ENCODE measurements around the gene GNAS.
"Not testable (repeated sequence)": the region's sequence is repeated elsewhere in the genome, so short reads cannot be mapped to it uniquely, and the experiment has no call there.

The GNAS gene

DNA sequence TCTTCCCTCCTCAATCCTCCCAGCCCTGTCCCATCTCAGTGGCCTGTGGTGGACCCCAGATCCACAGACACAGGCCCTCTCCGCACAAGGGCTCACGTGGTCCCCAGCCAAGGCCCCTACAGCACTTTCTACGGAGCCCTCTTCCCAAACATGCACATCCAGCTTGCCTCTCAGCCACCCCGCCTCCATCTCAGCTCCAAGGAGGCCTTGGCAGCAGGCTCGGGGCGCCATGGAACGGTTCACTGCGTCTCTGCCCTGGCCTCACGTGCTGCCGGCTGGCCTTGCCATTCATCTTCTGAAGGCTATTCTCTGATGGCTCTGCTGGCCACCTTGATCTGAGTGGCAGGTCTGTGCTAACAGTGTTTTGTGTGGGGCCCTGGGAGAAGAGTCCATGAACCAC lies 34.8 kb upstream of the GNAS start:
- Histone ChIP-seq H3K36me3 (ENCODE audit: control insufficient read depth, low read depth, low read length) (no peaks in the 10 kb centered on the region), H3K27me3 (ENCODE audit: control insufficient read depth, insufficient read depth, low read length) (no peaks in the 10 kb centered on the region), H3K9ac (ENCODE audit: low read length) (no peak overlapping the region), H3K4me3 (ENCODE audit: low read length) (no peak overlapping the region), H3K4me1 (ENCODE audit: control insufficient read depth, low read depth, low read length) (no peaks in the 10 kb centered on the region), H3K27ac (ENCODE audit: low read length) (no peak overlapping the region), H3K9me3 (ENCODE audit: control insufficient read depth, low read depth, low read length) (no peaks in the 10 kb centered on the region)

DNA sequence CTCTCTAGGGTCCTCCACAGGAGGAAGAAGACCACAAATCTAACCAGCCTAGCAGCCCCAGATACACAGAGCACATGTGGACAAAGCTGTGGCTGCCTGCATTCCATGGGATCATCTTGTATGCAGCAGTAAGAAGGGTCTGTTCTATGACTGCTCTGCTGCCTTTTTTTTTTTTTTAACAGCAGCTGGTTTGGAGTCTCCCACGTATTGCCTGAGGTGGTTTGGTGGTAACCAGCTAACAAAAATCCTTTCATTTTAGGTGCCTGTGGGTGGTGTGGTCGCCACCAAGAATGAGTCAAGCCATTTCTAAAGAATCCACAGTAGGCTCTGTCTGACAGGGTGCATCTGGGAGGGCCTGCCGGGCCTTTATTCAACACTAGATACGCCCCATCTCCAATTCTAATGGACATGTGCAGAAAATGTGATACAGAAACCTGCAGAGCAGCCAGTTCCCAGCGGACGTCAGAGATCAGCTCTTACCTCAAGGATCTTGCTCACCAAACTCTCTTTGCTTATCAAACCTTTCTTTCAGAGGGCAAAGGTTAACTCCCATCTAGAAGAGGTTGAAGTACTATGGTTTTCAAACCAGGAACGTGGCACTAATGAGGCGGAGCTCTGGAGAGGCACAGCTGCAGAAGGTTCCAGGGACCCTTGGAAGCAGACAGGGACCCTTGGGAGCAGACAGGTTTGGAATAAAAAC lies 33.8 kb upstream of the GNAS start:
- no peaks in the 10 kb centered on the region for H3K36me3 ChIP-seq (ENCODE audit: control insufficient read depth, low read depth, low read length)
- no peak overlapping the region for H3K9ac ChIP-seq (ENCODE audit: low read length)

DNA sequence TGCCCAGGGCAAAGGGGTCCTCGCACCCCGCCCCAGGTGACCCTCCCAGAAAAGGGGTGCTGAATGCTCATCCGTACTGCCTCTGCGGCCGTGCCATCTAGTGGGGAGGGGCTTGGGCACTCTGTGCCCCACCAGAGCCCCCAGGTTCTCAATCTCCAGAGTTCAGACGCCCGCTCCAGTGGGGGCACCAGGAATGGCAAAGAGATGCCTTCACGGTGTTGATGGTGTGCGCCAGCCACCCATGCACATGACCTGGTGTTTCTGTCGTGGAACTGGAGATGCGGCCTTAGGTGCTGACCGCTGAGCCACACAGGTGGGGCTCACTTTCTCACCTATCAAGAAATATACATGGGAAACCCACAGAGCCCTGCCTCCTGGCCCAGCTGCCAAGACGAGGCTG lies 32.6 kb upstream of the GNAS start:
- H3K4me1 ChIP-seq (ENCODE audit: control insufficient read depth, low read depth, low read length), result no peaks in the 10 kb centered on the region
- no peak overlapping the region for H3K4me3 ChIP-seq (ENCODE audit: low read length)
- no peak overlapping the region for H3K9ac ChIP-seq (ENCODE audit: low read length)
- H3K9me3 ChIP-seq (ENCODE audit: control insufficient read depth, low read depth, low read length), result no peaks in the 10 kb centered on the region
- H3K27ac ChIP-seq (ENCODE audit: low read length), result no peak overlapping the region
- no peaks in the 10 kb centered on the region for H3K27me3 ChIP-seq (ENCODE audit: control insufficient read depth, insufficient read depth, low read length)
- no peaks in the 10 kb centered on the region for H3K36me3 ChIP-seq (ENCODE audit: control insufficient read depth, low read depth, low read length)

More for the DNA sequence above, 33.8 kb upstream of the GNAS start:
- Histone ChIP-seq H3K4me1 (ENCODE audit: control insufficient read depth, low read depth, low read length) (no peaks in the 10 kb centered on the region), H3K9me3 (ENCODE audit: control insufficient read depth, low read depth, low read length) (no peaks in the 10 kb centered on the region), H3K27ac (ENCODE audit: low read length) (no peak overlapping the region), H3K4me3 (ENCODE audit: low read length) (no peak overlapping the region), H3K27me3 (ENCODE audit: control insufficient read depth, insufficient read depth, low read length) (no peaks in the 10 kb centered on the region)

DNA sequence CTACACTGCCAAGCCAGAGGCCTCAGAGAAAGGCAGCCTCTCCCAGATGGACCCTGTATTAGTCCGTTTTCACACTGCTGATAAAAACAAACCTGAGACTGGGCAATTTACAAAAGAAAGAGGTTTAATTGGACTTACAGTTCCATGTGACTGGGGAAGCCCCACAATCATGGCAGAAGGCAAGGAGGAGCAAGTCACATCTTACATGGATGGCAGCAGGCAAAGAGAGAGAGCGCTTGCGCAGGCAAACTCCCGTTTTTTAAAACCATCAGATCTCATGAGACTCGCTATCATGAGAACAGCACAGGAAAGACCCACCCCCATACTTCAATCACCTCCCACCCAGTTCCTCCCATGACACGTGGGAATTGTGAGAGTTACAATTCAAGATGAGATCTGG lies 32.0 kb upstream of the GNAS start:
- H3K27ac ChIP-seq (ENCODE audit: low read length); H3K9ac ChIP-seq (ENCODE audit: low read length); H3K36me3 ChIP-seq (ENCODE audit: control insufficient read depth, low read depth, low read length); H3K9me3 ChIP-seq (ENCODE audit: control insufficient read depth, low read depth, low read length); H3K4me1 ChIP-seq (ENCODE audit: control insufficient read depth, low read depth, low read length); H3K27me3 ChIP-seq (ENCODE audit: control insufficient read depth, insufficient read depth, low read length); H3K4me3 ChIP-seq (ENCODE audit: low read length): not testable (repeated sequence)

DNA sequence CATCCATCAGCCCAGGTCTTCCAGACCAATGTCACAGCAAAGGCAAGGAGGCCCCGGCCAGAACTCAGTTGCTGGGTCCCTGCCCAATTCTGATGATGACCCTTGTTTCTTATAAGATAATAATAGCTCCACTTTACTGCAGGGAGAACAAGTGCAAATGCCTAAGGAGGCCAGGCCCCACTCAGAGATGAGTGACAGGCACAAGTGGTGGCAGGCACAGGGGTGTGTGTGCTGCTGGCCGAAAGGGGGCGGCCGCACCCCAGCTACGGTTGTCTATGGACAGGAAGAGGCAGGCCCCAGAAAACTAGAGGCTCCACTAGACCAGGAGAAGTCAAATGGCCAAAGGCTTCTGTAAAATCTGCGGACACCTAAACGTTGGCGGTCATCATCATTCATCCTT lies 30.4 kb upstream of the GNAS start:
- H3K9me3 ChIP-seq (ENCODE audit: control insufficient read depth, low read depth, low read length), result no peaks in the 10 kb centered on the region
- H3K4me3 ChIP-seq (ENCODE audit: low read length), result no peak overlapping the region
- H3K4me1 ChIP-seq (ENCODE audit: control insufficient read depth, low read depth, low read length), result no peaks in the 10 kb centered on the region
- no peak overlapping the region for H3K27ac ChIP-seq (ENCODE audit: low read length)
- no peaks in the 10 kb centered on the region for H3K36me3 ChIP-seq (ENCODE audit: control insufficient read depth, low read depth, low read length)
- H3K9ac ChIP-seq (ENCODE audit: low read length), result no peak overlapping the region
- no peaks in the 10 kb centered on the region for H3K27me3 ChIP-seq (ENCODE audit: control insufficient read depth, insufficient read depth, low read length)

DNA sequence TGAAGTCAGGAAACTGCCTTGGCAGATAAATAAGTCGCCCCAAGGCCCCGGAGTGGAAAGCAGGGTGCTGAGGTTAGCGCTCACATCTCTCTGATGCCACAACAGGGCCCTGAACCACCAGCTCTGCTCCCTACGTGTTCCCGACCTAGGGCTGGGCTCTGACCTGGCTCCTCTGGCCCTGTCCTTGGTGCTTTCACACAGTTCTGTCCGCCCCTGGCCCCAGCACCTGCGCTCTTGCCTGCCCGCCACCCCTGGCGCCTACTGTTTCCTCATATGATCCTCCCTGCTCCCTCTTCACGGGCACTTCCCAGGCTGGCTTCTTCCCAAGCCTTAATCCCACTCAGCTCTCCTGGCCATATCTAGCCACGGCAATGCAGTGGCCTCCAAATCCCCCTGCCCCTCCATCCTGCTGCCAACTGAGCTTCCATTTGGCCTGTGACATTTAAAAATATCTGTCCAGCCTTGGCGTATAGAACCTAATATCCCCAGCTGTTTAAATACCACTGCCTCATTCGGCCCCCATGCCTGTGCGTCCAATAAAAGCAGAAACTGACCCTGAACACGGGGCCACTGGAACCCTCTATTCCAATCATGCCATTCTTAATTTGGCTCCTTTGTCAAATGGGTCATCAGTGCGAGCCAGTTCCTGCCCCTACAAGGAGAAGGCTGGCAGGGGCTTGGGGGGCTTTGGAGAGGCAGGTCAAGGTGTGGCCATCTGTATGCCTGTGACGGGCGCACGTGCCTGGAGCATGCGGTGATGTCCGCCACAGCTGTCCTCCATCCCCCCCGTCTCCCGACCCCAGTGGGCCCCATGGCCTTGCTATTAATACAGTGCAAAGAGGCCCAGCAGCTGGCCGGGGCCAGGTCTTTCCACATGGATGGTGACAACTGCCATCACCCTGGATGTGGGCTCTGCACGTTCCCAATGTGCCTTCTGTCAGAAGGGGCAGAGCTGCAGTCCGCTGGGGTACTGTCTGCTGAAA lies 29.5 kb upstream of the GNAS start:
- H3K27ac ChIP-seq (ENCODE audit: low read length), result no peak overlapping the region
- no peak overlapping the region for H3K4me3 ChIP-seq (ENCODE audit: low read length)
- H3K4me1 ChIP-seq (ENCODE audit: control insufficient read depth, low read depth, low read length), result no peaks in the 10 kb centered on the region
- H3K9ac ChIP-seq (ENCODE audit: low read length), result no peak overlapping the region
- no peaks in the 10 kb centered on the region for H3K36me3 ChIP-seq (ENCODE audit: control insufficient read depth, low read depth, low read length)
- no peaks in the 10 kb centered on the region for H3K27me3 ChIP-seq (ENCODE audit: control insufficient read depth, insufficient read depth, low read length)
- H3K9me3 ChIP-seq (ENCODE audit: control insufficient read depth, low read depth, low read length), result no peaks in the 10 kb centered on the region

DNA sequence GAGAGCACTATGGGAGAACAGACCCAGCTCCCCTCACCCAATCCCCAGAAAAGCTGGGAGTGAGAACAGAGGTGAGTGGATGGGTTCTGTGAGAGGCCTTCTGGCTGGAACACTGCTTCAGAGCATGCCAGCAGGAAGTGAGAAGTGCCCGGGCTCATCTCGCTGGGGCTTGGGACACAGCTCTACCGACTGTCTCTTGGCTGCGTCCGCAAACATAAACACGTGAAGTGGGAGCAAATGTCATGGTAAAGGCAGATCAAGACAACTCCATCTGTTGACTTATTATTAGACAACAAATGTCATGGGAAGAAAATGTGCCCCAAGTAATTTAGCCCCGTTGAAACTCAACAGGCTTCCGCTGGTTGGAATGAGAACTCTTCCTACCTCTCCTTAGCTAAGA lies 27.7 kb upstream of the GNAS start:
- Histone ChIP-seq H3K9ac (ENCODE audit: low read length) (no peak overlapping the region), H3K9me3 (ENCODE audit: control insufficient read depth, low read depth, low read length) (no peaks in the 10 kb centered on the region), H3K27ac (ENCODE audit: low read length) (no peak overlapping the region), H3K36me3 (ENCODE audit: control insufficient read depth, low read depth, low read length) (no peaks in the 10 kb centered on the region), H3K27me3 (ENCODE audit: control insufficient read depth, insufficient read depth, low read length) (no peaks in the 10 kb centered on the region), H3K4me1 (ENCODE audit: control insufficient read depth, low read depth, low read length) (no peaks in the 10 kb centered on the region), H3K4me3 (ENCODE audit: low read length) (no peak overlapping the region)

DNA sequence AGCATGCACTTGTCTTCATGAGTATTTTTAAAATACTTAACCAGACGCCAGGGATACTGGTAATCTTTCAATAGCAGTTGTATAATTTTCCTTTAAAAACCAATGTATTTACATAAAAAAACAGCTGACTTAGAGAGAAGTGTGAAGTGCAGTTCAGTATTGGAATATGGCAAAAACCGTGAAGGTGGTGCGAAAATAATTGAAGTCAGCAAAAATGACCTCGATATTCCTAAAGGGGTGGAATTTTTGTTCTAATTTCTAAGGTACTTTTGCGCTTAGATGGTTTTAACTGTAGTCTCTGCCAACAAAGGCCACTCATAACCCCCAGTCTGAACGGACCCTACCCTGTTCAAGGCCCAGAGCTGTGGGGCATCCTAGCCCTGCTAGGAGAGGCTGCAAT lies 27.1 kb upstream of the GNAS start:
- H3K27me3 ChIP-seq (ENCODE audit: control insufficient read depth, insufficient read depth, low read length), result no peaks in the 10 kb centered on the region
- no peak overlapping the region for H3K9ac ChIP-seq (ENCODE audit: low read length)
- H3K4me1 ChIP-seq (ENCODE audit: control insufficient read depth, low read depth, low read length), result no peaks in the 10 kb centered on the region
- H3K36me3 ChIP-seq (ENCODE audit: control insufficient read depth, low read depth, low read length), result no peaks in the 10 kb centered on the region
- no peak overlapping the region for H3K4me3 ChIP-seq (ENCODE audit: low read length)
- H3K9me3 ChIP-seq (ENCODE audit: control insufficient read depth, low read depth, low read length), result no peaks in the 10 kb centered on the region
- no peak overlapping the region for H3K27ac ChIP-seq (ENCODE audit: low read length)

DNA sequence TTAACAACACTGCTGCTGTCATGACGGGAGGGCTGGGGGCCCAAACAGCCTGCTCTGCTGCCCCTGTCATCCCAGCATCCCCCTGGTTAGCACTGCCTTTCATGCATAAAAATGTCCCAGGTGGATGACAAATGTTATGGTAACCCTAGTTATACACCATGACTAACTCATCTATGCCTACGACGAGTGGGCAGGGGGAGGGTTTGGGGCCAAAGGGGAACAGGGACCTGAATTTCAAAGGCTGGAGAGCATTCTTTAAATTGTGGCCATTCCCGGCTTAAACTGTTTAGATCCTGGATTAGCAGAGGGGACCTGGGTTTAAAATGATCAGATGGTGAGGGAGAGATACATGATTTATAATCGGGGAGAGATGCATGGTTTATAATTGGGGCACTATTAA lies 26.2 kb upstream of the GNAS start:
- H3K9ac ChIP-seq (ENCODE audit: low read length), result no peak overlapping the region
- H3K27me3 ChIP-seq (ENCODE audit: control insufficient read depth, insufficient read depth, low read length), result no peaks in the 10 kb centered on the region
- H3K4me3 ChIP-seq (ENCODE audit: low read length), result no peak overlapping the region
- H3K27ac ChIP-seq (ENCODE audit: low read length), result no peak overlapping the region
- no peaks in the 10 kb centered on the region for H3K4me1 ChIP-seq (ENCODE audit: control insufficient read depth, low read depth, low read length)
- no peaks in the 10 kb centered on the region for H3K36me3 ChIP-seq (ENCODE audit: control insufficient read depth, low read depth, low read length)
- no peaks in the 10 kb centered on the region for H3K9me3 ChIP-seq (ENCODE audit: control insufficient read depth, low read depth, low read length)

DNA sequence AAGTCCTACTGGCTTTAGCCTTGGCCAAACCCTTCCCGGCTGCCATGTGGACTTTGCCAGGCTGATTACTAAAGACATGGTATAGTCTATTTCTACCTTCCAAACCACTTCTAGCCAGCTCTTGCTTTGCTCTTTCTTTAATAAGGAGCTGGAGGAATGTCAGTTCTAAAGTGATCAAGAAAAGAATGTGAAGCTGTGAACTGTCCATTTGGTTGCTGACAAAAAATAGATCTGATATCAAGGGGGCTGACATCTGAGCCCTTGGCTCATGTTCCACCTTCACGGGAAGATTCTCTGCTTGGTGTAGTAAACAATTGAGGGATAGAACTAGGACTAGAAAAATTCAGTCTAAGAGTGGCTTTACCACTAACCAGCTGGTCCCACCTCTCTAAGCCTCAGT lies 24.4 kb upstream of the GNAS start:
- H3K27ac ChIP-seq (ENCODE audit: low read length), result no peak overlapping the region
- H3K9me3 ChIP-seq (ENCODE audit: control insufficient read depth, low read depth, low read length), result no peaks in the 10 kb centered on the region
- no peaks in the 10 kb centered on the region for H3K4me1 ChIP-seq (ENCODE audit: control insufficient read depth, low read depth, low read length)
- no peak overlapping the region for H3K9ac ChIP-seq (ENCODE audit: low read length)
- H3K27me3 ChIP-seq (ENCODE audit: control insufficient read depth, insufficient read depth, low read length), result no peaks in the 10 kb centered on the region
- no peaks in the 10 kb centered on the region for H3K36me3 ChIP-seq (ENCODE audit: control insufficient read depth, low read depth, low read length)
- no peak overlapping the region for H3K4me3 ChIP-seq (ENCODE audit: low read length)

DNA sequence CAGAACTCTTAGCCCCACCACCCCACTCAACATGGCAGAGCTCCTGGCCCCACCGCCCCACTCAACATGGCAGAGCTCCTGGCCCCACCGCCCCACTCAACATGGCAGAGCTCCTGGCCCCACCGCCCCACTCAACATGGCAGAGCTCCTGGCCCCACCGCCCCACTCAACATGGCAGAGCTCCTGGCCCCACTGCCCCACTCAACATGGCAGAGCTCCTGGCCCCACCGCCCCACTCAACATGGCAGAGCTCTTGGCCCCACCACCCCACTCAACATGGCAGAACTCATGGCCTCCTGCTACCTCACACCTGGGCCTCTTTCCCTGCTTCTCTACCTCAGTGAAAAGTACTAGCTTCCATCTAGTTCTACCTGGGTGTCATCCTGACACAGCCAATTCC lies 23.7 kb upstream of the GNAS start:
- H3K4me3 ChIP-seq (ENCODE audit: low read length); H3K9ac ChIP-seq (ENCODE audit: low read length); H3K4me1 ChIP-seq (ENCODE audit: control insufficient read depth, low read depth, low read length); H3K36me3 ChIP-seq (ENCODE audit: control insufficient read depth, low read depth, low read length); H3K27me3 ChIP-seq (ENCODE audit: control insufficient read depth, insufficient read depth, low read length); H3K27ac ChIP-seq (ENCODE audit: low read length); H3K9me3 ChIP-seq (ENCODE audit: control insufficient read depth, low read depth, low read length): not testable (repeated sequence)

DNA sequence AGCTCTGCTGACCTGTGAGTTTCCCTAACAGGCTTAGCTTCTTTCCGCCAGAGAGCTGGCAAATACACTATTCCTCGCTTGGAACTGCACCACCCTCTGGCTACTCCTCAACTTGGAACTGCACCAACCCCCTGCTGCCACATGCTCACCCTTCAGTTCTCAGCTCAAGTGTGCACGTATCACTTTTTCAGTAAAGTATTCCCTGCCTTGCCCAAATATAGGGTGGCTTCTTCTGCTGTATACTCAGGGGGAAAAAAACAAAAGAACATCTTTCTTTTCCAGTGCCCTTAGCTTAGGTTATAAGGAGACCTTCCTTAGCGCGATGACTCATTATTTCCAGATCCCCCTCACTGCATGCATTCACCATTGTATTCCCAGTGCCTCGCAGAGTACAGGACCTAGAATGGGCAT lies 23.0 kb upstream of the GNAS start:
- H3K9ac ChIP-seq (ENCODE audit: low read length), result no peak overlapping the region
- H3K27me3 ChIP-seq (ENCODE audit: control insufficient read depth, insufficient read depth, low read length), result no peaks in the 10 kb centered on the region
- no peaks in the 10 kb centered on the region for H3K9me3 ChIP-seq (ENCODE audit: control insufficient read depth, low read depth, low read length)
- no peaks in the 10 kb centered on the region for H3K4me1 ChIP-seq (ENCODE audit: control insufficient read depth, low read depth, low read length)
- H3K36me3 ChIP-seq (ENCODE audit: control insufficient read depth, low read depth, low read length), result no peaks in the 10 kb centered on the region
- H3K27ac ChIP-seq (ENCODE audit: low read length), result no peak overlapping the region
- no peak overlapping the region for H3K4me3 ChIP-seq (ENCODE audit: low read length)
